ENCODE data around the gene GRIA1. TPM values are rescaled to one million over a fixed set of nuclear protein-coding genes. Genes with fewer than 3 reads are reported as not detected.
"Not testable (repeated sequence)": the region's sequence is repeated elsewhere in the genome, so short reads cannot be mapped to it uniquely, and the experiment has no call there.

GRIA1 gene
- total RNA-seq, 3 donors from 2014 or later (not counting 1 experiment from before 2014, with no cell fraction given), result not detected

GRCh38 chr5:153719324-153719723 is 228.9 kb downstream of the GRIA1 start:
- no peak for ATAC-seq
- H3K27me3 Mint-ChIP-seq (ENCODE audit: low read depth in 2 of 2), result no peaks in the 10 kb centered on the region
- no peak overlapping the region for H3K4me3 Mint-ChIP-seq
- intact Hi-C loops (cut with micrococcal nuclease), result no loop called here
- no peak overlapping the region for H3K4me3 ChIP-seq (ENCODE audit: low read length)
- no peaks in the 10 kb centered on the region for H3K9me3 ChIP-seq (ENCODE audit: control insufficient read depth, insufficient read depth, low read length)
- WGBS (ENCODE audit: insufficient coverage), result 83% methylated on average over 5 of the region's 5 CpGs
- no peak for DNase-seq
- no peak overlapping the region for H3K27ac ChIP-seq (ENCODE audit: low read length)
- H3K4me1 Mint-ChIP-seq, result no peaks in the 10 kb centered on the region
- H3K27ac Mint-ChIP-seq, result no peak overlapping the region
- H3K4me1 ChIP-seq (ENCODE audit: control insufficient read depth, insufficient read depth, low read length), result no peaks in the 10 kb centered on the region
- no peaks in the 10 kb centered on the region for H3K36me3 ChIP-seq (ENCODE audit: control insufficient read depth, insufficient read depth, low read length)
- no peak for TF ChIP-seq CTCF (IDR thresholded peaks at IDR 0.05)
- H3K27me3 ChIP-seq (ENCODE audit: control insufficient read depth, insufficient read depth, low read length), result no peaks in the 10 kb centered on the region
- H3K36me3 Mint-ChIP-seq, result no peaks in the 10 kb centered on the region
- peaks cover 2 to 3% of the 10 kb centered on the region in 2 donors for H3K9me3 Mint-ChIP-seq

GRCh38 chr5:153723022-153723610 is 232.6 kb downstream of the GRIA1 start:
- H3K4me1 ChIP-seq (ENCODE audit: control insufficient read depth, insufficient read depth, low read length); H3K4me3 ChIP-seq (ENCODE audit: low read length); intact Hi-C loops (cut with micrococcal nuclease); H3K27ac Mint-ChIP-seq; DNase-seq; H3K27ac ChIP-seq (ENCODE audit: low read length); H3K36me3 ChIP-seq (ENCODE audit: control insufficient read depth, insufficient read depth, low read length); ATAC-seq; H3K36me3 Mint-ChIP-seq; H3K4me1 Mint-ChIP-seq; H3K27me3 Mint-ChIP-seq (ENCODE audit: low read depth in 2 of 2); H3K9me3 Mint-ChIP-seq; H3K4me3 Mint-ChIP-seq; H3K9me3 ChIP-seq (ENCODE audit: control insufficient read depth, insufficient read depth, low read length); H3K27me3 ChIP-seq (ENCODE audit: control insufficient read depth, insufficient read depth, low read length): not testable (repeated sequence)
- WGBS (ENCODE audit: insufficient coverage), result 92% methylated on average over 12 of the region's 15 CpGs

- H3K4me1 Mint-ChIP-seq, result no peaks in the 10 kb centered on the region
- WGBS (ENCODE audit: insufficient coverage), result 2% methylated on average over 4 of the region's 5 CpGs
- no peak overlapping the region for H3K4me3 ChIP-seq (ENCODE audit: low read length)
- TF ChIP-seq CTCF (IDR thresholded peaks at IDR 0.05), result no peak
- H3K9me3 ChIP-seq (ENCODE audit: control insufficient read depth, insufficient read depth, low read length), result no peaks in the 10 kb centered on the region
- no peak overlapping the region for H3K4me3 Mint-ChIP-seq
- intact Hi-C loops (cut with micrococcal nuclease), result no loop called here
- peaks cover 2% of the 10 kb centered on the region for H3K27me3 ChIP-seq (ENCODE audit: control insufficient read depth, insufficient read depth, low read length)
- H3K36me3 ChIP-seq (ENCODE audit: control insufficient read depth, insufficient read depth, low read length), result no peaks in the 10 kb centered on the region
- ATAC-seq, result no peak
- no peak overlapping the region for H3K27ac Mint-ChIP-seq
- H3K36me3 Mint-ChIP-seq, result no peaks in the 10 kb centered on the region
- H3K27ac ChIP-seq (ENCODE audit: low read length), result no peak overlapping the region
- peaks cover 0 to 6% of the 10 kb centered on the region in 2 donors for H3K27me3 Mint-ChIP-seq (ENCODE audit: low read depth in 2 of 2)
- H3K4me1 ChIP-seq (ENCODE audit: control insufficient read depth, insufficient read depth, low read length), result no peaks in the 10 kb centered on the region
- peaks cover 0 to 2% of the 10 kb centered on the region in 2 donors for H3K9me3 Mint-ChIP-seq
- no peak for DNase-seq
Observed at GRCh38 chr5:153742060-153742459, 251.6 kb downstream of the GRIA1 start.

- Histone ChIP-seq H3K9me3 (ENCODE audit: control insufficient read depth, insufficient read depth, low read length) (no peaks in the 10 kb centered on the region), H3K27me3 (ENCODE audit: control insufficient read depth, insufficient read depth, low read length) (peaks cover 2% of the 10 kb centered on the region), H3K4me1 (ENCODE audit: control insufficient read depth, insufficient read depth, low read length) (no peaks in the 10 kb centered on the region), H3K36me3 (ENCODE audit: control insufficient read depth, insufficient read depth, low read length) (no peaks in the 10 kb centered on the region), H3K4me3 (ENCODE audit: low read length) (no peak overlapping the region), H3K27ac (ENCODE audit: low read length) (no peak overlapping the region)
- ATAC-seq (no peak), DNase-seq (no peak)
- intact Hi-C loops (cut with micrococcal nuclease), result no loop called here
- Mint-ChIP-seq H3K9me3 (peaks cover 0 to 2% of the 10 kb centered on the region in 2 donors), H3K27ac (no peak overlapping the region), H3K4me3 (no peak overlapping the region), H3K36me3 (no peaks in the 10 kb centered on the region), H3K4me1 (no peaks in the 10 kb centered on the region), H3K27me3 (ENCODE audit: low read depth in 2 of 2) (peaks cover 0 to 3% of the 10 kb centered on the region in 2 donors)
- no peak for TF ChIP-seq CTCF (IDR thresholded peaks at IDR 0.05)
- 61% methylated on average over 2 of the region's 2 CpGs for WGBS (ENCODE audit: insufficient coverage)
Observed at GRCh38 chr5:153744751-153745150, 254.3 kb downstream of the GRIA1 start.
